ENCODE data around the gene PON1. TPM values are rescaled to one million over a fixed set of nuclear protein-coding genes. Genes with fewer than 3 reads are reported as not detected.

PON1 gene
- total RNA-seq, 2 donors from 2014 or later, result not detected

DNA sequence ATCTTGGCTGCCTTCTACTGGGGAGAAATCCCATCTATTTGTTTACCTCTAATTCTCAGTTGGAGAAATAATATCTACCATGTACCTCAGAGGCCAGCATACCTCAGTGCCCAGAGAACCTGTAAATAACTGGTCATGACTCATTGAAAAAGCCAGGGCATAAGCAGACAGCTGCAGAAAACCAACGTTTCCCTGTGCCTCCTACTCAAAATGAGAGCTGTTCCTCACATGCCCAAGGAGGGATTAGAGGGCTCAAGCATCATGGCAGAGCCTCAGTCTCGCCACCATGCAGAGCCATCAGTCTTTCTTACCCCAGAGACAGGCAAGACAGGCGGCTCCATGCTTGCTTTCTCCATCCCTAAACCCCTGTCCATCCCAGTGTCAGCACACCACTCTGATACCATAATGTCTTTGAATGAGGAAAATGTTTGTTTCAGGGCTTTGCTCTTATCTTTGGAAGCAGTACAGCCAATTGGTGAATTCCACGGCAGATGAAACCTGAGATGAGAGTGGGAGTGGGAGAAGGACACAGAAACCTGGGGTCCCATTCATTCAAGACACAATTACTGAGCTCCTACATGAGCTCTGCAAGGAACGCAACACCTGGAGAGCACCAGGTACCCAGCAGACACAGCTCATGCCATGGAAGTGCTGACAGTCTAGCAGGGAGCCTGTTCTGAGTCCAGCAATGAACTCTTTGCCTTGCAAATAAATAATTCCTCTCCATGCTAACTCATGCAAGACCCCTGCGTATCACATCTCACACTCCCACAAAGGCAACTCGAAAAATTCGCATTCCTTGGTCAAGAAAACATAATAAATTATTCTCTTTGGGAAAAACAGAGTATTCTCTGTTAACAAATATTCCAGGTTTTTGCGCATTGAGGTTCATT is 21.1 kb downstream of the PON1 start:
- TF ChIP-seq, protein P1, sequence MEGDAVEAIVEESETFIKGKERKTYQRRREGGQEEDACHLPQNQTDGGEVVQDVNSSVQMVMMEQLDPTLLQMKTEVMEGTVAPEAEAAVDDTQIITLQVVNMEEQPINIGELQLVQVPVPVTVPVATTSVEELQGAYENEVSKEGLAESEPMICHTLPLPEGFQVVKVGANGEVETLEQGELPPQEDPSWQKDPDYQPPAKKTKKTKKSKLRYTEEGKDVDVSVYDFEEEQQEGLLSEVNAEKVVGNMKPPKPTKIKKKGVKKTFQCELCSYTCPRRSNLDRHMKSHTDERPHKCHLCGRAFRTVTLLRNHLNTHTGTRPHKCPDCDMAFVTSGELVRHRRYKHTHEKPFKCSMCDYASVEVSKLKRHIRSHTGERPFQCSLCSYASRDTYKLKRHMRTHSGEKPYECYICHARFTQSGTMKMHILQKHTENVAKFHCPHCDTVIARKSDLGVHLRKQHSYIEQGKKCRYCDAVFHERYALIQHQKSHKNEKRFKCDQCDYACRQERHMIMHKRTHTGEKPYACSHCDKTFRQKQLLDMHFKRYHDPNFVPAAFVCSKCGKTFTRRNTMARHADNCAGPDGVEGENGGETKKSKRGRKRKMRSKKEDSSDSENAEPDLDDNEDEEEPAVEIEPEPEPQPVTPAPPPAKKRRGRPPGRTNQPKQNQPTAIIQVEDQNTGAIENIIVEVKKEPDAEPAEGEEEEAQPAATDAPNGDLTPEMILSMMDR (IDR thresholded peaks at IDR 0.05), result no peak
- no peak overlapping the region for H3K27ac ChIP-seq
- no peaks in the 10 kb centered on the region for H3K4me1 ChIP-seq

DNA sequence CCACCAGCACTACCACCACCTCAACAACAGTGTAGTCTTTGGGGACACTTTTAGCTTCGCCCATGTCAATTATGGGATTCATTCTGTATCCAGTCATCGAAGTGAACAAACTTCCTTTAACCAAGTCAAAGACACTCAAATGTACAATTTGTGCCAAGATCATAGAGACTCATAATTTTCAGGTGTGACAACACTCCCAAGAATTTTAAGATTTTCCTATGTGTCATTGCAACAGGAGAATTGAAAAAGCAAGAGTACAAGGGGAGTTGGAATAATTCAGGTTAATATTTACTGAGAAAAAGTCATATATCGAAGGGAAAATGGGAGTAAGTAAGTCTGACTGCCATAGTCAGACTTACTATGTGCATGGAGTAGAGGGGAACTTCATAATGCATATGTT is 26.2 kb downstream of the PON1 start:
- DNase-seq (ENCODE audit: low spot score), result no peak
- no peaks in the 10 kb centered on the region for H3K36me3 ChIP-seq
- TF ChIP-seq, protein P1 (IDR thresholded peaks at IDR 0.05), result no peak

More for the DNA sequence above, 21.1 kb downstream of the PON1 start:
- Histone ChIP-seq H3K4me3 (no peak overlapping the region), H3K36me3 (no peaks in the 10 kb centered on the region), H3K9me3 (no peaks in the 10 kb centered on the region), H3K27me3 (no peaks in the 10 kb centered on the region)
- DNase-seq (ENCODE audit: low spot score), result no peak

DNA sequence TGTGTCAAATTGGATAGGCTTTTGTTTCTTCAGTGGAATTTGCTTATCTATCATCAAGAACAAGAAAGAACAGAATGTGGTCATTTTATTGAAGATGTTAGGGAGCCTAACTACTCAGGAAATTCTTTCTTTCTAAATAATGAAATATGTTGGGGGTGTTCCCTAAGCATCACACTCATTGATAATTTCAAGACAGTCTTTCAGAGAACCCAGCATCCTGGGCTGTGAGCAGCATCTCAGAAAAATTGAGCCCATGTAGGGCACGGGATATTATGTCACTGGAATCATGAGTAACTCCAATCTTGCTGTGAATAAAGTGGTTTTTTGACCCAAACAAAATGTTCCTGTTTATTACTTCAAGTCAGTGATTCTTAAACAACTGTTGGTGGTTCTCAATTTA is 27.3 kb downstream of the PON1 start:
- Histone ChIP-seq H3K36me3 (no peaks in the 10 kb centered on the region), H3K4me3 (no peak overlapping the region), H3K27me3 (no peaks in the 10 kb centered on the region), H3K4me1 (no peaks in the 10 kb centered on the region), H3K27ac (no peak overlapping the region), H3K9me3 (no peaks in the 10 kb centered on the region)
- DNase-seq (ENCODE audit: low spot score), result no peak
- TF ChIP-seq, protein P1 (IDR thresholded peaks at IDR 0.05), result no peak

More for the DNA sequence above, 26.2 kb downstream of the PON1 start:
- Histone ChIP-seq H3K27ac (no peak overlapping the region), H3K4me3 (no peak overlapping the region), H3K9me3 (no peaks in the 10 kb centered on the region), H3K27me3 (no peaks in the 10 kb centered on the region), H3K4me1 (no peaks in the 10 kb centered on the region)

DNA sequence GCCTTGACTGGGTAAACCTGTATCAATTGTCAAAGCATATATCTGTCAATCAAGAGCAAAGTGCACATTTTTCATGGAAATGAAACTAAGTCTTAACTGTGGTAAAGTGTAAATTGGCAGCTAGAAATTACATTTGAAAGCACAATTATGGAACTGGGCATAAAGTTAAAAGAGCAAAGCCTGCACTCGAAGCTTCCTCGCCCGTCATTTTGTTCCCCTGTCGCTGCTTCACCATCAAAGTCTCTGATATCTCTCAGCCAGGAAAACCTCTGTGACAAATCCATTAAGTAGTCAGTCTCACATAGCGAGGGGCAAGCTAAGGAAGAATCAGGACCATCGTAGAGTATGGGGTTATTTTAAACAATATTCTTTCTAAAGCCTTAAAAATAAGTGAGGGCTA is 27.9 kb downstream of the PON1 start:
- H3K36me3 ChIP-seq, result no peaks in the 10 kb centered on the region
- no peaks in the 10 kb centered on the region for H3K4me1 ChIP-seq
- H3K27me3 ChIP-seq, result no peaks in the 10 kb centered on the region
- TF ChIP-seq, protein P1 (IDR thresholded peaks at IDR 0.05), result no peak
- DNase-seq (ENCODE audit: low spot score), result no peak
- no peaks in the 10 kb centered on the region for H3K9me3 ChIP-seq
- no peak overlapping the region for H3K27ac ChIP-seq
- no peak overlapping the region for H3K4me3 ChIP-seq

GRCh38 chr7:95295397-95295796 is 28.9 kb downstream of the PON1 start:
- no peaks in the 10 kb centered on the region for H3K9me3 ChIP-seq
- no peak overlapping the region for H3K4me3 ChIP-seq
- TF ChIP-seq, protein P1 (IDR thresholded peaks at IDR 0.05), result no peak
- no peak overlapping the region for H3K27ac ChIP-seq
- H3K27me3 ChIP-seq, result no peaks in the 10 kb centered on the region
- peaks cover 4% of the 10 kb centered on the region for H3K36me3 ChIP-seq
- DNase-seq (ENCODE audit: low spot score), result no peak
- no peaks in the 10 kb centered on the region for H3K4me1 ChIP-seq

Measured in right atrium auricular region (tissue), 2 donors.